Stomach smooth muscle (tissue), 2 donors: ENCODE measurements around the gene BCAR3.

Source experiments
- H3K27ac ChIP-seq: one replicate; pipeline ENCODE4 v1.7.0; 2013; ENCODE audit warnings: mild to moderate bottlenecking, low read length, inconsistent platforms
- H3K27me3 ChIP-seq, 2 donors: one replicate each; pipeline ENCODE4 v1.7.0; 2013; ENCODE audit warnings: low read length in 2 of 2; ENCODE audit not compliant: insufficient read depth in 2 of 2, control insufficient read depth in 1 of 2
- H3K36me3 ChIP-seq, 2 donors: one replicate each; pipeline ENCODE4 v1.7.0; 2013; ENCODE audit warnings: low read length in 2 of 2; ENCODE audit not compliant: control insufficient read depth in 2 of 2, insufficient read depth in 2 of 2
- H3K4me1 ChIP-seq: one replicate; pipeline ENCODE4 v1.7.0; 2013; ENCODE audit warnings: low read length; ENCODE audit not compliant: control insufficient read depth, insufficient read depth
- H3K4me3 ChIP-seq, 2 donors: one replicate each; pipeline ENCODE4 v1.7.0; 2013; ENCODE audit warnings: low read length in 2 of 2
- H3K9ac ChIP-seq, 2 donors: one replicate each; pipeline ENCODE4 v1.7.0; 2013; ENCODE audit warnings: low read length in 2 of 2, mild to moderate bottlenecking in 1 of 2
- H3K9me3 ChIP-seq, 2 donors: one replicate each; pipeline ENCODE4 v1.7.0; 2013; ENCODE audit warnings: low read length in 2 of 2; ENCODE audit not compliant: control insufficient read depth in 2 of 2
- donor health status: healthy.
- donor health status: Pancreatic carcinoma.

The BCAR3 gene

DNA sequence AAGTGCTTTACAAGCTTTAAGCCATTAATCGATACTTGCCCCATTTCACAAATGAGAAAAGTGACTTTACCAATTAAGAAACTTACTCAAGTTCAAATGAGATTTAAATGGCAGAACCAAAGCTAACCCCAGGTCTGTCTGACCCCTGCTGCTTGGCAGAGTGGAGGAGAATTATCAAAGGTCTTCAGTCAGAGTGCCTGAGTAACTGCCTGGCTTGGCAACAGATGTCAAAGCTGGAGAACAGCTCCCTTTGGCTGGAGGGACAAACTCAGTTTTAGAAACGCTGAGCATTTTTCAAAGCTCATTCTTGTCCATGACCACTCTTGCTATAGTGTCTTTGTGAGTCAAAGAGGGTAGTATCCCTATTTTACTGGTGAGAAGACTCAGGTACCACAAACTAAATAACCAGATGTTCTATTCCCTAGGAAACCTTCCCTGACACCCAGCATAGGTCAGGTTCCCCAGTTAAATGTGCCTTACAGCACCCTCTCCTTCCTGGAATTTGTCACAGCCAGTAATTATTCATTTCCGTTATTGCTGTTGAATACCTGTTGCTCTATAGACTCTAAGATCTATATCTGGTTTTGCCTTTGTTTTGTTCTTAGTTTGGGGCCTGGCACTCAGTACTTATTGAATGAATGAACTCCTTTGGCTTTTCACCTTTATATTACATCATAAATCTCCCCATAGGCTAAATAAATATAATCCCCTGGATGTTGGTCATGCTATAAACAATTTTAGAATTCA is 5.0 kb upstream of the BCAR3 start:
- Histone ChIP-seq H3K27ac (no peak overlapping the region), H3K4me1 (peaks cover 5% of the 10 kb centered on the region), H3K4me3 (no peak overlapping the region), H3K36me3 (no peaks in the 10 kb centered on the region), H3K27me3 (no peaks in the 10 kb centered on the region), H3K9me3 (no peaks in the 10 kb centered on the region), H3K9ac (no peak overlapping the region)

DNA sequence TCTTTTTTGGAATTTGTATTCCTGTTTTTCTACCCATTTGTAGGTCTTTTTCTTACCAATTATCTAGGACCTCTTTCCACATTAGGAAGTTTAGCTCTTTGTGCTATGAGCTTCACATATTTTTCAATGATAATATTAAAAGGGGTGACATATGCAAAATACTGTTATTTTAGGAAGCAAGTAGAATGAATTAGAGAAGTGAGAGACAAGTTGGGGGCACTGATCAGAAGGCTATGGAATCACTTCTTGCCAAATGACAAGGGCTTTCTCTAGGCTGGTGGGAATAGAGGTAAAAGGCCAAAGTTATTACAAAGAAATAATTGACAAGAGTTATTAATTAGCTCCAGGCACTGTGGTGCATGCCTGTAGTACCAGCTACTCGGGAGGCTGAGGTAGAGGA is 4.3 kb upstream of the BCAR3 start:
- Histone ChIP-seq H3K36me3 (no peaks in the 10 kb centered on the region), H3K4me3 (no peak overlapping the region), H3K9me3 (no peaks in the 10 kb centered on the region), H3K27ac (no peak overlapping the region), H3K27me3 (no peaks in the 10 kb centered on the region), H3K9ac (no peak overlapping the region), H3K4me1 (peaks cover 6% of the 10 kb centered on the region)

DNA sequence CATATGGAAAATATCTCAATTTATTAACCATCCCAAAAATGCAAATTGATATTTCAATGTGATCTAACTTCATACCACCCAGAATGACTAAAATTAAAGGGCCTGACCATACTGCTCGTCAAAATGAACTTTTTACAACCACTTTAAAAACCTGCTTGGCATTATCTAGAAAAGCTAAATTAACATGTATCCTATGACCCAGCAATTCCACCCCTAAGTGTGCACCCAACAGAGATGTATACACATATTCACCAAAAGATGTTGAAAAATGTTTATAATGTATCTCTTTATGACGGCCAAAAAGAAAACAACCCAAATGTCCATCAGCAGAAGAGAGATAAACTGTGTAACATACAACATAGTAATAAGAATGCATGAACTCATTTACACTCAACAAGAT is 1.6 kb upstream of the BCAR3 start:
- no peak overlapping the region for H3K4me3 ChIP-seq
- no peak overlapping the region for H3K9ac ChIP-seq
- H3K9me3 ChIP-seq: no peaks in the 10 kb centered on the region
- H3K27ac ChIP-seq: no peak overlapping the region
- peaks cover 10% of the 10 kb centered on the region for H3K4me1 ChIP-seq
- H3K36me3 ChIP-seq: no peaks in the 10 kb centered on the region
- no peaks in the 10 kb centered on the region for H3K27me3 ChIP-seq

DNA sequence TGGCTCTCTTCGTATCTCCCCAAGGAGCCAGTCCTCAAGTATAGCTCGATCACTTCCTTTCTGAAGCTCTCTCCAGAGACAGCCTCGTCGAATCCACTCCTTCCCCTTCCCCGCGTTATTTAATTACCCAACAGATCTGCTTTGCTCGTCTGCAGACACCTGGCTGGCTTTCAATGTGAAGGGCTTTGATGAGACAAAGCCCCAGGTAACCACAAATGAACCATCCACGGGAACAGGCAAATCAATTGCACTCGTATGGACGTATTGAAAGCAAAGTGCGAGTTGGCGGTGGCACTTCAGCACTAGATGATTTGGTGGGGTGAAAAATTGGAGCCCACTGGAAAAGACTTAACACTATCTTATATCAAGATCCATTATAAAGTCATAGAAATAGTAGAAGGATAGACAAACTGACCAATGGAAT is 364 bp upstream of the BCAR3 start:
- Histone ChIP-seq H3K4me1 (peaks cover 10% of the 10 kb centered on the region), H3K9ac (peak overlapping the region; percentile 68 to 73), H3K36me3 (no peaks in the 10 kb centered on the region), H3K4me3 (peak overlapping the region; percentile 68 to 81), H3K27ac (peak overlapping the region; percentile 43), H3K9me3 (no peaks in the 10 kb centered on the region), H3K27me3 (no peaks in the 10 kb centered on the region)

DNA sequence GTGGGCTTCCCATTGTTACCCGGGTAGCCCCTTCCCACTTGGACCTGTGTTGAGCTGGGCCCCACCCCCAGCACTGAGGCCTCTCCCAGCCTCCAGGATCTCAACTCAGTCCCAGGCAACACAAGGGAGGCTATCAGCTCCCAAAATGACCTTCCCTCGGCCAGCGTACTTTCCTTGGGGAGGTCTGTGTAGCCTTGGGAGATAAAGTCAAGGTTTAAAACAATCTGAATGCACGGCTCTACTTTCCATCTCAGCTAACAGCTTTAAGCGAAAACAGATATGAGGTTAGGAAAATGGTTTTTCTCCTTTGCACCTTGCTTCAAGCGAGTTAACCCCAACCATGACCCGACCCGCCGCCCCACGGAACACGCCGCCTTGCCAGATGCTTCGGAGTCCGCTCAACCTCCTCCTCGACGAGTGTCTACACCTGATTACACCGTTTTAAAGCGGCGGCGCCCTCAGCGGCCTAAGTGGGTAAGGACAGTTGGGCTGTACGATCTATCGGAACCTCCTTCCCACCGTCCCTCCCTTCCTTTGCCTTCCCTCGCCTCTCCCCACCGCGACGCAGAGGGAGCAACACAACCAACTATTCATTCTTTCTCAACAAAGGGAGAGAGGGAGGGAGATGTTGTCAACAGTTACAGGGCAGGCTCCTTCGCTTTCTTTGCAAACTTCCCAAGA is 1.1 kb downstream of the BCAR3 start:
- Histone ChIP-seq H3K27me3 (no peaks in the 10 kb centered on the region), H3K9ac (peak overlapping the region; percentile 29 to 42), H3K27ac (peak overlapping the region; percentile 49), H3K4me3 (peak overlapping the region; percentile 68 to 81), H3K36me3 (no peaks in the 10 kb centered on the region), H3K9me3 (no peaks in the 10 kb centered on the region), H3K4me1 (peaks cover 10% of the 10 kb centered on the region)

DNA sequence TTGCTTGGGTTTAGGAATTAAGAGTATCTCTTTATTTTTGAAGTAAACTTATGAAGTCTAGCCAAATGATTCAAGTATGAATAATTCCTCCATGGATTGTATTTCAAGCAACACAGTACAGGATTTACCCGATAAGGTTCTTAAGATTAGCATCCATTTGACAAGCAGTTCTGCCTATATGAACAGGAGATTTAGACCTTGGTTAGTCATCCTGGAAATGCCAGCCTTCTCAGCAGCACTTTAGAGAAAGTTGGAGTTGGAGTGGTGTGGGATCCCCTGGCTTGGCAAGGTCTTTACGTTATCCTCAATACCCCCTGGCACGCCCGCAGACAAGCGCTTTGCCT is 1.6 kb downstream of the BCAR3 start:
- Histone ChIP-seq H3K4me1 (peaks cover 15% of the 10 kb centered on the region), H3K27me3 (no peaks in the 10 kb centered on the region), H3K27ac (peak overlapping the region; percentile 49), H3K4me3 (peak overlapping the region in 1 of 2 donors; percentile 81), H3K36me3 (no peaks in the 10 kb centered on the region), H3K9ac (peak overlapping the region in 1 of 2 donors; percentile 29), H3K9me3 (no peaks in the 10 kb centered on the region)

DNA sequence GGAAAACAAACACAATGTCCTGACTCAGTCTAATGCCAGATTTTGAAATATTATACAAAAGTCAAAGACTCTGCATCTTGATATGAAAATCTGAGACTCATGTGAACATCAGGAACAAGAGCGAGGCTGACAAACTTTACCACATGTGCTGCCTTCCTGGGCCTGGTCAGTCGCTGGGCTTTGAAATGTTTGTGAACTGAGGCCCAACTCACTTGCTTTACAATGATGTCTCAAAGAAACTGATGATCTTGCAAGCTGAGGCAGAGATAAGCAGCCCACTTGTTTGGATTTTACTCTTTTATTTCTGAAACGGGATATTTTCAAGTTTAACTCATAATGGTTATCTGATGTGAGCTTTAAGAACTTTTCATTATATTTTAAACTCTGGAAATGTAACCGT is 2.1 kb downstream of the BCAR3 start:
- H3K4me1 ChIP-seq: peaks cover 19% of the 10 kb centered on the region
- H3K36me3 ChIP-seq: no peaks in the 10 kb centered on the region
- no peaks in the 10 kb centered on the region for H3K27me3 ChIP-seq
- no peak overlapping the region for H3K27ac ChIP-seq
- H3K9me3 ChIP-seq: no peaks in the 10 kb centered on the region
- H3K9ac ChIP-seq: no peak overlapping the region
- no peak overlapping the region for H3K4me3 ChIP-seq

DNA sequence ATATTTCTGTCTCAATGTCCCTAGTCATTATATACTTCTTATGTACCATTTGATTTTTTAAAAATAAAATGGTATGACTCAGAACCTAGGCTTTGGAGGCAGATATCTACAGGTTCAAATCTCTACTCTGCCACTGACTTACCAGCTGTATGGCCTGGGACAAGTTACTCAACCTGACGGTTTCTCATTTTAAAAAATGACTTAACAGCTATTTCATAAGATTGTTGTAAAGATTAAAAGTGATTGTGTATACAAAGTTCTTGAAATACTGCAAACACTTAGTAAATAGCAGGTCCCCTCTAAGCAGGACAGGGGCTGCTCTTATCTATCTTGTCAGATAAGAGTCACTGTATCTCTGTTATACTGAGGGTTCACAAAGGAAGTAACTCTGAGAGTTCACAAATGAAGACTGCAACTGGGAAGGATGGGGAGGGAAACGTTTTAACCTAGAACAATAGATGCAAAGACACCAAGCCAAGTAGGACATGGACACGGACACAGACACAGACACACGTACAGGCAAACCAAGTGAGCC is 2.6 kb downstream of the BCAR3 start:
- H3K9ac ChIP-seq: no peak overlapping the region
- peaks cover 20% of the 10 kb centered on the region for H3K4me1 ChIP-seq
- no peaks in the 10 kb centered on the region for H3K36me3 ChIP-seq
- H3K27ac ChIP-seq: no peak overlapping the region
- H3K4me3 ChIP-seq: no peak overlapping the region
- no peaks in the 10 kb centered on the region for H3K27me3 ChIP-seq
- H3K9me3 ChIP-seq: no peaks in the 10 kb centered on the region

DNA sequence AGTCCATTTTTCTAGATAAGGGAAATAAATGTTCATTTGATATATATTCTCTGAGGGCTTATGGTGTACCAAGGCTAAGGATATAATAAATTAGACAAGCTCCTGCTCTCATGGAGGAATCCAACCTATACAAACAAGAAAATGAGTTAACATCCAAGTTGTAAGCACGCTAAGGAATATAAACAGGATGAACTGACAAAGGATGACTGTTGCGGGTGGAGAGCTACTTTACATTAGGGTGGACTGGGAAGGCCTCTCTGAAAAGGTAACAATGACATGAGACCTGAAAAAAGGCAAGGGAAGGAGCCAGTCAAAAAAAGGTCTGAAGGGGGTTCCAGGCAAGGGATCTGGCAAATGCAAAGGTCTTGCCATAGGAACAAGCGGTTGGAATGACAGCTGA is 3.1 kb downstream of the BCAR3 start:
- peaks cover 20% of the 10 kb centered on the region for H3K4me1 ChIP-seq
- H3K9me3 ChIP-seq: no peaks in the 10 kb centered on the region
- H3K4me3 ChIP-seq: no peak overlapping the region
- H3K27me3 ChIP-seq: no peaks in the 10 kb centered on the region
- H3K27ac ChIP-seq: no peak overlapping the region
- no peak overlapping the region for H3K9ac ChIP-seq
- H3K36me3 ChIP-seq: no peaks in the 10 kb centered on the region

DNA sequence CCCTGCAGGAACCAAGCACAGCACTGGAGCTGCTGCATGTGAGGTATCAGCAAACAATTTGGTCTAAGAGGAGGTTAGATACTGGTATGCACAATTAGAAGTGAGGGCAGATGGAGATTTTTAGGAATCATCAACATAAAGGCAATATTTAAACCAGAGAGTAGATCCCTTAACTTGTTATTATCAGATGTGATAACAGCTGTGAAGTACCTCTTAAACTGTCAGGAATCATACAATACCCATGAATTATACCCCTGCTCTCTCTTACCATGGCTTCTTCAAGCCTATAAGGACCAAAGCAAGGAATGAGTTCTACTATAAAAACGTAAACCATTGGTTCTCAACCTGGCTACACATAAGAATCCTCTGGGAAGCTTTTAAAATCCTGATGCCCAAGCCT is 3.9 kb downstream of the BCAR3 start:
- no peak overlapping the region for H3K27ac ChIP-seq
- no peak overlapping the region for H3K9ac ChIP-seq
- peaks cover 24% of the 10 kb centered on the region for H3K4me1 ChIP-seq
- H3K9me3 ChIP-seq: no peaks in the 10 kb centered on the region
- H3K27me3 ChIP-seq: no peaks in the 10 kb centered on the region
- H3K36me3 ChIP-seq: no peaks in the 10 kb centered on the region
- no peak overlapping the region for H3K4me3 ChIP-seq

DNA sequence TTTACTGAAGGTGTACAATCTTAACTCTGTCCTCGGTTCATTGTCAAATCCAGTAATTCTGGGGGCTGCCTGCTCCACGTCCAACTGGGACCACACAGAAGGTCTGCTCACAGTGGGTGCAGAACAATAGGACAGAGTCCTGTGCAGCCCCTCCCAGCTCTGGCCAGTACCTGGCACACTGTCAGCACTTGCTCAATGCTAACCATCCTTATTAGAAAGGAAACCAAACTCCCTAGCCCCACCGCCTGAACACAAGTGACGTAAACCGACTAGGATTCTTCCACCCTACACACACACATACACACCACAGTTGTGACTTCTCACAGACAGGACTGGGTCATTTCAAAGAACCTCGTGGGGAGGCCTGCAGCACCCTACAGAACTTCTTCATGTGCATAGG is 5.2 kb downstream of the BCAR3 start:
- no peak overlapping the region for H3K27ac ChIP-seq
- H3K4me3 ChIP-seq: no peak overlapping the region
- peaks cover 30% of the 10 kb centered on the region for H3K4me1 ChIP-seq
- H3K27me3 ChIP-seq: no peaks in the 10 kb centered on the region
- H3K36me3 ChIP-seq: no peaks in the 10 kb centered on the region
- no peaks in the 10 kb centered on the region for H3K9me3 ChIP-seq
- H3K9ac ChIP-seq: no peak overlapping the region
